ENCODE measurements around the gene GTPBP3. TPM values are rescaled to one million over a fixed set of nuclear protein-coding genes. Genes with fewer than 3 reads are reported as not detected.
A peak's percentile ranks its signal among the peaks of the same experiment; 100 is the strongest.

The GTPBP3 gene
- total RNA-seq, 1 donor from 2014 or later: 25.5 TPM

GRCh38 chr19:17347877-17348276 is 10.5 kb downstream of the GTPBP3 start:
- H3K27ac ChIP-seq: peak overlapping the region; percentile 61
- intact Hi-C loops (cut with DNase I): loop anchor here (2.0 kb wide), 1 partner anchor 37 kb away; no protein-coding TSS in a partner anchor
- peaks cover 35% of the 10 kb centered on the region for H3K4me1 ChIP-seq
- H3K9me3 ChIP-seq: no peaks in the 10 kb centered on the region
- no peak overlapping the region for H3K4me3 ChIP-seq
- no peaks in the 10 kb centered on the region for H3K36me3 ChIP-seq
- TF ChIP-seq POLR2AphosphoS5 (IDR thresholded peaks at IDR 0.05; ENCODE audit: insufficient read depth in 1 of 2, low read depth in 1 of 2) (no peak), CTCF (IDR thresholded peaks at IDR 0.05) (no peak), POLR2A (IDR thresholded peaks at IDR 0.05) (no peak)
- no peaks in the 10 kb centered on the region for H3K27me3 ChIP-seq
- no peak for DNase-seq (ENCODE audit: extremely low spot score in 2 of 2)

- DNase-seq (ENCODE audit: extremely low spot score in 2 of 2): no peak
- Histone ChIP-seq H3K4me3 (no peak overlapping the region), H3K36me3 (no peaks in the 10 kb centered on the region), H3K4me1 (peaks cover 41% of the 10 kb centered on the region), H3K9me3 (no peaks in the 10 kb centered on the region), H3K27ac (peak overlapping the region; percentile 61), H3K27me3 (no peaks in the 10 kb centered on the region)
- no peak for TF ChIP-seq POLR2A (IDR thresholded peaks at IDR 0.05)
- no peak for TF ChIP-seq CTCF (IDR thresholded peaks at IDR 0.05)
- peak in 1 of 2 donors; percentile 55 for TF ChIP-seq POLR2AphosphoS5 (IDR thresholded peaks at IDR 0.05; ENCODE audit: insufficient read depth in 1 of 2, low read depth in 1 of 2)
- intact Hi-C loops (cut with DNase I): no loop called here
These were observed 11.3 kb downstream of the GTPBP3 start for GRCh38 chr19:17348700-17349099.

- DNase-seq (ENCODE audit: extremely low spot score in 2 of 2): no peak
- Histone ChIP-seq H3K4me1 (peaks cover 41% of the 10 kb centered on the region), H3K36me3 (no peaks in the 10 kb centered on the region), H3K27me3 (no peaks in the 10 kb centered on the region), H3K4me3 (no peak overlapping the region), H3K27ac (no peak overlapping the region), H3K9me3 (no peaks in the 10 kb centered on the region)
- intact Hi-C loops (cut with DNase I): no loop called here
- TF ChIP-seq POLR2AphosphoS5 (IDR thresholded peaks at IDR 0.05; ENCODE audit: insufficient read depth in 1 of 2, low read depth in 1 of 2) (no peak), POLR2A (IDR thresholded peaks at IDR 0.05) (no peak), CTCF (IDR thresholded peaks at IDR 0.05) (no peak)
These were observed 14.6 kb downstream of the GTPBP3 start for GRCh38 chr19:17351815-17352435.

GRCh38 chr19:17352608-17353280 is 15.4 kb downstream of the GTPBP3 start:
- no peak for DNase-seq (ENCODE audit: extremely low spot score in 2 of 2)
- Histone ChIP-seq H3K4me3 (no peak overlapping the region), H3K27ac (no peak overlapping the region)

More at GRCh38 chr19:17352608-17353280, 15.4 kb downstream of the GTPBP3 start:
- no peaks in the 10 kb centered on the region for H3K9me3 ChIP-seq
- peak in 1 of 2 donors; percentile 36 for TF ChIP-seq POLR2AphosphoS5 (IDR thresholded peaks at IDR 0.05; ENCODE audit: insufficient read depth in 1 of 2, low read depth in 1 of 2)
- TF ChIP-seq CTCF (IDR thresholded peaks at IDR 0.05): no peak
- no peak for TF ChIP-seq POLR2A (IDR thresholded peaks at IDR 0.05)
- H3K36me3 ChIP-seq: no peaks in the 10 kb centered on the region
- H3K4me1 ChIP-seq: peaks cover 33% of the 10 kb centered on the region
- no peaks in the 10 kb centered on the region for H3K27me3 ChIP-seq
- intact Hi-C loops (cut with DNase I): no loop called here
